HG03342 (cell line): ENCODE measurements around the gene SHH.

Experiments
- ATAC-seq: cut with Tn5 transposase; IDR thresholded peaks from one replicate; pipeline ENCODE4 v1.9.1; 2021; ENCODE audit warnings: mild to moderate bottlenecking, moderate library complexity; ENCODE audit not compliant: unreplicated experiment

Gene SHH

GRCh38 chr7:155811895-155812761, at the start of gene SHH:
Gene SHH, minus strand, starts transcription at chr7:155812463. Its CDS starts 341 bp downstream, at chr7:155812122.
- no peak for ATAC-seq

- no peak for ATAC-seq
These were observed 49.2 kb upstream of the SHH start for GRCh38 chr7:155861480-155861868.

- ATAC-seq, result no peak
These were observed 48.7 kb upstream of the SHH start for GRCh38 chr7:155860840-155861479.

GRCh38 chr7:155860461-155860839, 48.2 kb upstream of the SHH start:
- no peak for ATAC-seq

- no peak for ATAC-seq
These were observed 46.3 kb upstream of the SHH start for GRCh38 chr7:155858521-155859061.

GRCh38 chr7:155857141-155857540, 44.9 kb upstream of the SHH start:
- no peak for ATAC-seq

GRCh38 chr7:155856656-155857055, 44.4 kb upstream of the SHH start:
- no peak for ATAC-seq

GRCh38 chr7:155852426-155853301, 40.4 kb upstream of the SHH start:
- ATAC-seq, result no peak

GRCh38 chr7:155851892-155852291, 39.6 kb upstream of the SHH start:
- no peak for ATAC-seq

GRCh38 chr7:155850766-155851678, 38.8 kb upstream of the SHH start:
- ATAC-seq, result no peak

GRCh38 chr7:155850001-155850436, 37.8 kb upstream of the SHH start:
- no peak for ATAC-seq

GRCh38 chr7:155848691-155849669, 36.7 kb upstream of the SHH start:
- ATAC-seq, result no peak

GRCh38 chr7:155847821-155848435, 35.7 kb upstream of the SHH start:
- ATAC-seq, result no peak

- no peak for ATAC-seq
These were observed 34.7 kb upstream of the SHH start for GRCh38 chr7:155846936-155847335.

GRCh38 chr7:155846156-155846555, 33.9 kb upstream of the SHH start:
- ATAC-seq, result no peak

- no peak for ATAC-seq
These were observed 33.0 kb upstream of the SHH start for GRCh38 chr7:155845226-155845625.

- ATAC-seq, result no peak
These were observed 32.3 kb upstream of the SHH start for GRCh38 chr7:155844526-155844925.

- ATAC-seq, result no peak
These were observed 31.8 kb upstream of the SHH start for GRCh38 chr7:155844019-155844453.
